Stimulated activated naive CD4-positive, alpha-beta T cell treated with Interleukin-2 at 50 U/mL for 16 hours (primary cell): ENCODE measurements around the gene RAB3IL1.
"Not testable (repeated sequence)": the region's sequence is repeated elsewhere in the genome, so short reads cannot be mapped to it uniquely, and the experiment has no call there.

ENCODE experiments used
- DNase-seq: peaks from one replicate; lab custom pipeline; 2025; lab: John Stamatoyannopoulos, UW

RAB3IL1 gene

DNA sequence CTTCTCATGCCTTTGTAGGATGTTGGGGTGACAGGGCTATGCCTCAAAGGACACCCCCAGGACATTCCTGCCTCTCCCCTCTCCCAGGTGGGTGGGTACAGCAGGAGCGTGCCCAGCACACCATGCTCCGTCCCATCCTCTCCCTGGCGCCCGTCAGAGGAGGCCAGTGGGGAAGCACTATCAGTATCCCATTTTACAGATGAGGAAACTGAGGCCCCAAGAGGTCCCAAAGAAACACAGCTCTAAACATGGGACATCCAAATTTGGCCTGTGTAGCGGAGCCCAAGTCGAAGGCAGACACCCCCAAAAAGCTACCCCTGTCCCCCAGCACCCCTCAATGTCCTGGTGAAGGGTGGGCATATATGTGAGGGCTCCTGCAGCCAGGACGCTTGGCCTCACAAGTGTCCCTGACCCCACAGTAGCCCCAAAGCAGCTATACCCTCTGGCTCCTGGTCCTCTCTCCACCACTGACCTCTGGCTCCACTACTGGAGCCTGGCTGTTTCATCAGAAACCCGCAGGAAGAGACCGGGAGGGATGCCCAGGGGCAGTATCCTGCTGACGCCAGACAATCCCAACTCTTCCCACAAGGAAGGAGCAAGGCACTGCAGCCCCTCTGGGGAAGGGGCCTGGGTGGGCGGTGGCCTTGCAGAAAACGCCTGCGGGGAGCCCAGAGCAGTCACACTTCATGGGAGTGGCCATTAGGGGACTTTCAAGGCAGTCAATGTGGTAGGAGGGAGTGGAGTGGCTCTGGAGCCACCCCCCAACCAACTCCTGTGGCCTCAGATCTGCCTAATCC, 31.4 kb downstream of the RAB3IL1 start:
- DNase-seq = no peak

DNA sequence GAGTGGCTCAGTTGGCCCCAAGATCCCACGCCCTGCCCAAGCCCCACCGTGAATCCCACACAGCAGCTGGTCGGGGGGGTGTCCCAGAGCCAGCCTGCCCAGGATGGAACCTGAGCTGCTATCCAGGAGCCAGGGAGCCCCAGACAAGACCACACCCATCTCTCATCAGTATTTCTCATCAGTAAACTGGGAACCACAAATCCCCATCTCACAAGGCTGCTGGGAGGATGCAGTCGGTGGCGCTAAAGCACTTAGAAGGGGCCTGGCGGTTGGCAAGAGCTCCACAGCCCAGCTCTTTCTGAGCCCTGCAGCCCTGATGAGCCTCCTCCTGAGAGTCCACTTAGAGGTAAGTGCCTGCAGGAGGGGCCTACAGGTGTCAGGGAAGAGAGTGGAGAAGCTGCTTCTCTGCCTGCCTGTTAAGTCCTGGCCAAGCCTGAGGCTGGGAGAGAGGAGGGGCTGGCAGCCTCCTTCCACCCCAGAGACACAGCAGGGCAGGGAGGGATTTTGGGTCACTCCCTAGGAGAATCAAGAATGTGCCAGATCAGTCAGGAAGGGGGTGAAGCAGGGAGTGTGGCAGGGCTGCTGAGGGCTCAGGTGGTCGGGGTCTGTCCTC, 32.1 kb downstream of the RAB3IL1 start:
- DNase-seq = no peak

DNA sequence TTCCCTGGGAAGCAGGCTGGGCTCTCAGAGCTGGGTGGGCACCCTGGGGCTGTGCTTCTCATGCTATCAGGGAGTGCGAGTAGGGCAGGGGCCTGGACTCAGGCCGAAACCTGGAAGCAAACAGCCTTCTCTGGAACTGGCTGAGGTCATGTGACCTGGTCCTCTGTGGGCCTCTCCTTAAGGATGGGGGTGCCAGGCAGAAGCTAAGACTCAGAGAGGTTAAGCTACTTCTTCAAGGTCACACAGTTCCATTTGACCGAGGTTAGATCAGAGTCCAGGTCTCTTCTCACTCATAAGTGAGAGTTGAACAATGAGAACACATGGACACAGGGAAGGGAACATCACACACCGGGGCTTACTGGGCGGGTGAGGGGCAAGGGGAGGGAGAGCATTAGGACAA, 33.4 kb downstream of the RAB3IL1 start:
- no peak for DNase-seq

DNA sequence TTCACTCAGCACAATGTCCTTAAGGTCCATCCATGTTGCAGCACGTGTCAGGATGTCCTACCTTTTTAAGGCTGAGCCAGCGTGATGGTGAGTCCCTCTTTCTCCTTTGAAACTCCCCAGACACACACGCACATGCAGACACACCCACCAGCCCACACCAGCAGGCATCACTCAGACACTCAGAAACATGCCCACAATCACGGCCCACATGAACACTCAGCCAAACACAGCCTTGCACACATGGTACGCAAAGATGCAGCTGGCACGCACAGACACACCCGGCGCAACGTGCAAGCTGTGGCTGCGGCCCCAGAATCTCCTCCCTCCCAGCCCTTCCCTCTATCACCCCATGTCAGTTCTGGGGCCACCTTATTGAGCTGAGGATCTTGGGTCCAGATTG, 34.0 kb downstream of the RAB3IL1 start:
- no peak for DNase-seq

DNA sequence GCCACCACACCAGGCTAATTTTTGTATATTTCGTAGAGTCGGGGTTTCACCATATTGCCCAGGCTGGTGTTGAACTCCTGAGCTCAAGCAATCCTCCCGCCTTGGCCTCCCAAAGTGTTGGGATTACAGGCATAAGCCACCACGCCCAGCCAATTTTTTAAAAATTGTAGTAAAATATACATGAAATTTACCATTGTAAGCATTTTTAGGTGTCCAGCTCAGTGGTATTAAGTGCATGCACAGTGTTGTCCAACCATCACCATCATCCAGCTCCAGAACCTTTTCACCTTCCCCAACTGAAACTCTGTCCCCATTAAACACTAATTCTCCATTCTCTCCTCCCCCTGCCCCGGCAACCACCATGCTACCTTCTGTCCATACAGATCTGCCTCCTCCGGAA, 34.5 kb downstream of the RAB3IL1 start:
- DNase-seq = no peak

DNA sequence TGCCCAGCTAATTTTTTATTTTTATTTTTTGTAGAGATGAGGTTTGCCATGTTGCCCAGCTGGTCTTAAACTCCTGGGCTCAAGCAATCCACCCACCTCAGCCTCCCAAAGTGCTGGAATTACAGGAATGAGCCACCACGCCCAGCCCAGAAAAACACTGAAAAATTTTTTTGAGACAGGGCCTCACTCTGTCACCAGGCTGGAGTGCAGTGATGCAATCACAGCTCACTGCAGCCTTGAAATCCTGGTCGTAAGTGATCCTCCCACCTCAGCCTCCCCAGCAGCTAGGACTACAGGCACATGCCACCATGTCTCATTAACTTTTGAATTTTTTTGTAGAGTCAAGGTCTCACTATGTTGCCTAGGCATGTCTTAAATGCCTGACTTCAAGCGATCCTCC, 35.1 kb downstream of the RAB3IL1 start:
- not testable (repeated sequence) for DNase-seq

DNA sequence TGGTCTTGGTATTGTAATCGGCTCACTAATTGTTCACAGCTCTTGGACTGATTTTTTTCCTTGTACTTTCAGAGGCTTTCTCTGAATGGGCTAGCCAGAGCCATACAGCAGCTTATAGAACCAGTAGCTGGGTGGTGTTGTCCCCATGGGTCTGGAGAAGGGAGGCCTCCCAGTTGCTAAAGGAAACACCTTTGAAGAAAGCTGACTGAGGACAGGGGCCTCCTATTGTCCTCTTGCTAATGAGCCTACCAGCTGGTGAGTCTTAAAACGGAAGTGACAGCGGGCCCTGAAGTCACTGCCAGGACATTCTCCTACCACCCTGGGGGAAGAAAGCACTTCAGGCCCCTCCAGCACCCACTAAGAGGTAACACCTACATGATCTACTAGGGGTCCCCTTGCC, 36.0 kb downstream of the RAB3IL1 start:
- no peak for DNase-seq

DNA sequence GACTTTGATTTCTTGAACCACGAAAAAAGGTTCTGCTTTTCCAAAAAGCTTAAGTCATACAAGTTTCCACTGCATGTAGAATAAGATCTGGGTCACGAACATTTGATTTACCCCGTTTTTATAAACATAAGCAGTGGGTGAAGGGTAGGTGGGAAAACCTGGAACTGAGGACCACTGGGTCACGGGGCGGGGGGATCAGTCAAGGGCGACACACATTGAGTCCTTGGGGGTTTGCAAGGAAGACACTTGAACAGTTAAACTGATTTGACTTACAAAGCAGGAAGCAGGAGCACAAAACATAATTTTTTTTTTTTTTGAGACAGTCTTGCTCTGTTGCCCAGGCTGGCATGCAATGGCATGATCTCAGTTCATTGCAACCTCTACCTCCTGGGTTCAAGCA, 36.9 kb downstream of the RAB3IL1 start:
- DNase-seq = no peak

DNA sequence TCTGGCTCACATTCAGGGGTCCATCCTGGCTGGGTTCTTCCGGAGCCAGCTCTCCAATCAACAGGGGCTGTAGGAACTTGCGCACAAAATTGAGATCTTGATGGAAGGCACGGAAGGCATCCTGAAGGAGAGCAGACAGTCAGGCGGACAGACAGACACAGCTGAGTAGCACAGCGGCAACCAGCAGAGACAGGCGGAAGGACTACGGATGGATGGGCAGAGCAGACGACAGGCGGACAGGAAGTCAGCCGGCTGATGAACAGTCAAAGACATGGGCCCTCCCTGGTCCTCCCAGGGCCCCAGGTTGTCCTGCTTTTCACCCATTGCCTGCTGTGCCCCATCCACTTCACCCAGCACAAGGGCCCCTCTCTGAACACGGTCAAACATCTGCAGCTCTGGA, 37.3 kb downstream of the RAB3IL1 start:
- no peak for DNase-seq

DNA sequence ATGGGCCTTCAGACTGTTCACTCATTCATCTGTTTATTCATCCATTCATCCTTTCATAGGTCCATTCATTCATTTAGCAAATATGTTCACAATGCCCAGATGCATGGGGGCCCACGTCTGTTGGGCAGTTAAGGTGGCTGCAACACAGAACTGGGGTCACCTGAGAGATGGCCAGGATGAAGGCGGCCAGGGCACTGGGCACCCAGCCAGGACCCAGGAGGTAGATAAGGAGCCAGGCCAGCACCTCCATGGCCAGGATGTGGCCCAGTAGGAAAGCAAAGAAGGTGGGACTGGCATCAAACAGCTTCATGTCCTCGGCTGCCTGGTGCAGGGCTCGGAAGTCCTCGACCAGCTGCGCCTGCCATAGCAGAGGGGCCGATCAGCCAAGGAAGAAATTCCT, 38.2 kb downstream of the RAB3IL1 start:
- DNase-seq = no peak

DNA sequence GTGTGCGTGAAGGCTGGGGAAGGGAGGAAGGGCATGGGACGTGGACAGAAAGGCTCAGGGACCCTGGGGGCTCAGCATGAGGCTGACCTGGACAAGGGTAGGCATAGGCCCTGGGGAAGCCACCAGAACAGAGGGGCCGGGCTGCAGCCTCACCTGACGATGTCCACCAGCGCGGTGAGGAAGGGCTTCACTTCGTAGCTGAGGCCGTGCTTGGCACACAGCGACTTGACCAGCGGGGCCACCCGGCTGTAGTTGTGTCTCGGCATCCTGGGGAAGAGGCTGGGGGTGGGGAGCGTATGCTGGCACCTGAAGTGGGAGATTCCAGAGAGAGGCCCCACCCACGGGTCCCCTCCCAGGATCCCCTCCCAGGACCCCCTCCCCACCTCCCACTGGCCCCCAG, 41.7 kb downstream of the RAB3IL1 start:
- no peak for DNase-seq

DNA sequence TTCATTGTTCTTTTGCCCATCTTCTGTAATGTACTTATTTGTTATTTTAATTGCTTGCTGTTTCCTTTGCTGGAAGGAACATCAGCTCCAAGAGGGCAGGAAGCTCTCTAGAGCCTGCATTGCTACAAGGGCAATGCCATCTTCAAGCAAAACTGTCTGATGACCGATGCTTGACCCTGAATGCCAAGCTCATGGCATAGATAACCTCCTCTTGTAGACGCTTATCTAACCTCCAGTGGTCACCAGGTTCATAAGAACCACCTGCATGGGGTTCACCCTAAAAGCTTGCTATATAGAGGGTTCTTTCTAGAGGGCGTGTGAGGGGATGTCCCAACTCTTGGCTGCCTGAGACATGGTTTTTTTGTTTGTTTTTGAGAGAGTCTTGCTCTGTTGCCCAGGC, 42.5 kb downstream of the RAB3IL1 start:
- no peak for DNase-seq

DNA sequence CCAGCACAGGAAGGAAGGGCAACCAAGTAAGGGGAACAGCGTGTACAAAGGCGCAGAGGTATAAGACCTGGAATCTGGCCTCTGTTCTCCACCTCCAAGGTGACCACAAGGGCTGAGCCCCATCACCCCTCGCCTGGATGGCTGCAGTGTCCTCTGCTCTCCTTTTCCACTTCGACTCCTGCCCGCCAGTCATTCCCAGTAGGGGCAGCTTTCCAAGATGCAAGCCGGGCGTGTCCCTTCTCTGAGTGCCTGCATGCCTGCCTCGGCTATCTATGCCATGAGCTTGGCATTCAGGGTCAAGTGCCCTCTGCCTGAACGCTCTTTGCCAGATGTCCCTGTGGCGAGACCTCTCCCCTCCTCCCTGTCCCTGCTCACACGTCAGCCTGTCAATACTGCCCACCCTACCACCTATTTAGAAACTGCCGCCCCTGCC, 43.0 kb downstream of the RAB3IL1 start:
- no peak for DNase-seq

DNA sequence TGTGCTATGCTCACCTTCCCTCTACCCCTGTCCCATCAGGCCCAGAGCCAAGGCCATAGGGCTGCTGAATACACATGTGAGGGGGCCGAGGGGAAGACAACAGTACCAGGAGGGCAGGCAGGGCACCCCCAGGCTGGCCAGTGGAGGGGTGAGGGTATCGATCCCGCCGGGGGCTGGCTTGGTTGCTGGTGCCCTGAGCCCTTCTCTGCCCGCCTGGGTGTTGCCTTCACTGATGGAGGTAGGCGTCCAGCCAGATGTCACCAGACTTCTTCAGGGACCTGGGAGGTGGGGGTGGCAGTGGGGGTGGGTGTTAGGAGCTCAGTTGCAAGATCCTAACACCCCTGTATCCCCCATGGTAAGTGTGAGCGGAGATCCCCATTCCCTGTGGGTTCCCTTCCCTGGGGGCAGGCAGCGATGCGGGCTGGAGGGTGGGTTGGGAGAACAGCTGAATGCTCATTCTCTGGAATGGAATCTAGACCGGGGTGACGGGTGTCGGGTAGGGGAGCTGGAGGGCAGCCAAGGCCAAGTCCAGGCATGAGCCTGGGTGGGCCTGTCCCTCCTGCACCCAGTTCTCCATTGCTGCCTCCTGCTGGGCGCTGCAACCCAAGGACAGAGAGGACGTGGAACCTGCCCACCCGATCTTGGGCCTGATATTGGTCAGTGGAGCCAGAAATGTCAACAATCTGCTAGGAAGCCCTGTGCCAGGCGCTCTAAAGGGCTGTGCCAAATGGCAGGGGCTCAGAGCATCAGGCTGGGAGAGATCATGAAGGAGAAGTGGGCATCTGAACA, 43.6 kb downstream of the RAB3IL1 start:
- DNase-seq = no peak

DNA sequence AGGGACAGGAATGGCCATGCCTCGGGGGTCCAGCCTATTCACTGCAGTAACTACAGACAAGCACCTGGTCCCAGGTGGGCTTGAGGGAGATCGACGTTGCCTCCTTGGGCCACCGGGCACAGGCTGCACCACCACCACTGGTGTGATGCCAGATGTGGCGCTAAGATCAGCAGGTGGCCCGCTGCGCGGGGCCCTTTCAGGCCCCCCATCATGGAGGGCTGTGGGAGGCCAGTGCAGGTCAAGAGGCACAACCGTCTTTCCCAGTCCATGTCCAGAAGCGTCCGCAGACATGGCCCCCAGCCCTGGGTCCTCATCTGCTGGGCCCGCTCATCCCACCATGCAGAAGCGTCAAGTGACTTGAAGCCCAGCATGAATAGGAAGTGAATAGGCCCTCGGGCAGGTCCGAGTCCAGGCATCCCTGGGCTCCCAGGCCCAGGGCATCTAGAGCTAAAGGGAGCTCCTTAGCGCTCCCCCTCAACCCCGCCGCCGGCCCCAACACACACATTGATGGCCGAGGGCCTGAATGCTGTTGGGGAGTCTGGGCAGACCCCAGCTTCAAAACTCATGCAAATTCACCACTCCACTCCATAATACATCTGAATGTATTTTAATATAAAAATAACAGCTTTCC, 44.3 kb downstream of the RAB3IL1 start:
- DNase-seq = no peak

DNA sequence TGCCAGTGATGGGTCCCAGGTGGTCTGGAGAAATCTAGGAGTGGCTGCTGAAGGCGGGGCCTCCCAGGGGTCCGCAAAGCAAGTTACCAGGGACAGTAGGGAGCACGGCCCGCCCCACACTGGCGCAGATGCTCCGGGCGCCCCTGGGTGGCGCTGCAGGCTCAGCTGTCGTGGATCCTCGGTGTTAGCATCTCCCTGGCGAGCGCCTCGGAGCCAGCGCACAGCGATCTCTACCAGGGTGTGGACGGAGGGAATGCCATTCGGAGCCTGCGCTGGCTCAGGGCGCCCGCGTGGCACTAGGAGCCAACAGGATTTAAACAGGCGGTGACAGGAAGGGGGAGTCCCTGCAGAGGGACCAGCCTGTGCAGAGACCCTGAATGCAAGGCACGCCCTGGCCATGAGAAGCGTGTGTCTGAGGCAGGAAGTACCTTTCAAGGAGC, 46.2 kb downstream of the RAB3IL1 start:
- DNase-seq = peak; percentile 44

DNA sequence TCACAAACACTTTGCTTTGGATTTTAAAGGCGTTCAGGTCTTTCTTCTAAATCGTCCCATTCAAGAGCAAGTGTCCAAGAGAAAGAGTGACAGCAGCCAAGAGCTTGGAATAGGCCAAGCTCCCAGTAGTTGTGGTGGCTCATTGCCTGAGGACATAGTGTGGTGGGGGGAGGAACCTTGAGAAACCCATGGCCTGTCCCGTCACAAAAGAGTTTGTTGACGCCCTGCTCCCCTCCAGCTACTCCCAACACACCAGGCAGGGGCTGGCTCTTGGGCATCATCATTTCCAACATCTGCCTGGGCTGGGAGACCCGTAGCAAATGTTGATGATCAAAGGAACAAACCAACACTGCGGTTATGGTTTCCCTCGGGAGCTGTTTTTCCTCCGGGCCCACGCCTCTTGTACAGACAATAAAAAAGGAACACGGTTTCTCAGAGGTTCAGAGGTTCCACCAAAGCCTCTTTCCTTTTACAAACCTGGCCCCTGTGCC, 46.8 kb downstream of the RAB3IL1 start:
- no peak for DNase-seq

DNA sequence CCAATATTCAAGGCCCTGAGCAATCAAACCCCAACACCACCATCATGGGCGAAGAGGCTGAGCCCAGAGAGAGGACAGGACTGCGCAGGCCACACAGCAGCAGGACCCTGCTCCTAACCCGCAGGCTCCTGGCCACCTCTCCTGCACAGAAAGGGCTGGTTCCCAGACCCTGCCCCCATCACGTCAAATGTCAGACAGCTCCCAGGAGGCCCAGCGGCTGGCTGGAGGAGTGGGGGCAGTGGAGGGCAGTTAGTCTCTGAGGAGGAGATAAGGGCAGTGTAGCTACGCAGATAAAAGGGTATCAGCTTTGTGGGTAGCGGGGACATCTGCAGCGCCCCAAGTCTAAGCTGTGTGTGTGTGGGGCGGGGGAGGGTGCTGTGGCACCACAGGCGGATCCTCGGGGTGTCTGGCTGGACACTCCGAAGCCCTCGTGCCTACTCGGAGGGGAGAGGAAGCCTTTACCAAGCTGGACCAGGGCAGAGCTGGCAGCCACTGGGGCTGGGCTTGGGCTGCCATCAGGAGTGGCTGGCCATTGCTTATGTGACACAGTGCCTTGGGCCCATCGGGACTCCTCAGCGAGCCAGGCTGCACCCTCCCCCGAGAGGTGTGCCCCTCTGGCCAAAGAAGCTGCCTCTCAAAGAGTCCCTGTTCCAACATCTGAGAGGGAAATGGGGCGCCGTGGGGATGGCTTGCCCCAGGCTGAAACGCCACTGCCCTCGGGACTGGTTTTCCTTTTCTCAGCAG, 47.5 kb downstream of the RAB3IL1 start:
- no peak for DNase-seq

DNA sequence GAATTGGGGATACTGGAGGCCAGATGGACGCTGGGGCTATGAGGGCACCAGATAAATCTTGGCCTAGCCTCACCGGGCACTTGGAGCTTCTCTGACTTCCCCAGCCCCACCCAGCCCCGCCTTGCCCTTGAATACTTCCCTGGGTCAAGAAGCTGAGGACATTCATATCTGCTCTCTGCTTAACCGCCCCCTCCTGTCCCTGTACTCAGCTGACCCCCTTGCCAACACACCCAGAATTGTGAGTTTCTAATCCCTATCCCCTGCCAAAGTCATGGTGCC, 48.0 kb downstream of the RAB3IL1 start:
- DNase-seq = no peak

DNA sequence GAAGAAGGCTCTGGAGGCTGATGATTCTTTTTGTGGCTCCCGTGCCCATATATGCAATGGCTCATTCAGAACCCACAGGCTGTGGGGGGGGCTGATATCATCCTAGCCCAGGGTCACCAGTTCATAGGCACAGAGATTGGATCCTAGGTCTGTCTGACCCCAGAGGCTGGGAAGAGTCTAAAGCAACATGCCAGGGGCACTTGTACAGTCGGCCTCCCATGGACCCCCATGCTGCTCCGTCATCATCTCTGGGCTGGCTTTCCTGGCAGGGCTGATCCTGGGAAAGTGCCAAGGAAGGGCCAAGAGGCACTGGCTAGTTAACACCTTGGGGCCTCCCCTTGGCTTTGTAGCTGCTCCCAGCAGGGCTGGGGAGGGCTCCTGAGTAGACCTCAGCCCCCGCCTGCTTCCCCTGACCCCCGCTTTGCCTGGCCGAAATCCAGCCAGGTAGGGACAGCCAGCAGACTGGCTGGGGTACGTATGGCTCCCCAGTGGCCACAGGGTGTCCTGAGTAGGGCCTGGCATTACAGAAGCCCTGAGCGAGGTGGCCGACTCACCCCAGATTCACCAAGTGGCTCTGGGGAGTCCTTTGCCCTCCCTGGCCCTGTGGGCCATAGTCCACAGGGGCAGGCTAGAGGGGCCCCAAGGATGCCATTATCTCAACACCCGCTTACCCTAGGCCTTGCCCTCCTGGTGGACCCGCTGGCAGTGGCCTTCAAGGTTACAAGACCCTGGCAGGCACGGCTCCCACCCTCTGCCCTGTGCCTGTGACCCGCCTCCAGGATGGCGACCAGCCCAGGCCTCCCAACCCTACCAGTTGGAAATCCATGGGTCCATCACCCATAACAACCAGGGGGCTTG, 48.6 kb downstream of the RAB3IL1 start:
- no peak for DNase-seq

DNA sequence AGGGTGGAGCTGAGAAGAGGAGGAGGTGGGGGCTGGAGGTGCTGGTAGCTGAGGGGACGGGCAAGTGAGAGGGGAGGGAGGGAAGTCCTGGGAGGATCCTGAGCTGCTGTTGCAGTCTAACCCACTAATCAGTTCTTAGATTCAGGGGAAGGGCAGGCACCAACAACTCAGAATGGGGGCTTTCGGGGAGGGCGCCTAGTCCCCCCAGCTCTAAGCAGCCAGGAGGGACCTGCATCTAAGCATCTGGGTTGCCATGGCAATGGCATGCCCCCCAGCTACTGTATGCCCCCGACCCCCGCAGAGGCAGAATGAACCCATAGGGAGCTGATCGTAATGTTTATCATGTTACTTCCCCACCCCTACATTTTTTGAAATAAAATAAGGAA, 50.4 kb downstream of the RAB3IL1 start:
- no peak for DNase-seq
